A549 (cell line): Measurements from ENCODE around the gene SMAGP. TPM values are rescaled to one million over a fixed set of nuclear protein-coding genes. Genes with fewer than 3 reads are reported as not detected.

Experiments
- ATAC-seq, 2 experiments: fragments of 200-7000 bp in 1 of 2; fragments of >200 bp in 1 of 2; cut with Nextera tagmentation in 1 of 2; cut with Tn5 transposase in 1 of 2; 3 replicates each; pipeline versions ENCODE4 v1.8.0 to v1.9.1; 2018 to 2020; ENCODE audit warnings: mild to moderate bottlenecking in 1 of 2, moderate library complexity in 1 of 2
- CTCF ChIA-PET: fragments of 300-600 bp; sonication (Branson Sonifier 250); formaldehyde crosslinking; extraction: SDS; loops from one replicate; lab custom pipeline; 2021; ENCODE audit warnings: antibody characterized with exemption, inconsistent platforms; lab: Yijun Ruan, JAX
- POLR2A ChIA-PET: fragments of 350-600 bp; formaldehyde crosslinking; extraction: SDS; loops from one replicate; lab custom pipeline; 2021; ENCODE audit warnings: antibody characterized with exemption, inconsistent platforms; lab: Yijun Ruan, JAX
- DNase-seq, 2 experiments: peaks; one replicate each; pipeline versions ENCODE4 v3.0.0 to v3.0.0-alpha.2; 2011 to 2016; ENCODE audit warnings: low read depth in 1 of 2, low spot score in 1 of 2
- FAIRE-seq: peaks from 2 replicates; lab custom pipeline; 2011; peaks lifted over from hg19 to GRCh38; lab: Jason Lieb, UNC
- H3K27ac ChIP-seq, 2 experiments: fragments of >200 bp; sonication (Bioruptor Twin); formaldehyde crosslinking; 3 replicates each; pipeline ENCODE4 v1.5.1; 2016 to 2017
- H3K4me1 ChIP-seq: fragments of >200 bp; sonication (Bioruptor Twin); formaldehyde crosslinking; 3 replicates; pipeline ENCODE4 v1.6.1; 2016
- H3K4me2 ChIP-seq: fragments of >200 bp; sonication (Bioruptor Twin); formaldehyde crosslinking; 3 replicates; pipeline ENCODE4 v1.6.1; 2016
- H3K4me3 ChIP-seq: fragments of >200 bp; sonication (Bioruptor Twin); formaldehyde crosslinking; 3 replicates; pipeline ENCODE4 v1.5.1; 2016
- H3K9me3 ChIP-seq: fragments of >200 bp; sonication (Bioruptor Twin); formaldehyde crosslinking; 3 replicates; pipeline ENCODE4 v1.6.1; 2016
- CBX2 ChIP-seq: fragments of 200-600 bp; sonication (generic); IDR thresholded peaks from 2 replicates; pipeline ENCODE4 v1.6.1; 2016; ENCODE audit warnings: low read depth, mild to moderate bottlenecking, borderline replicate concordance
- CBX8 ChIP-seq: fragments of 200-600 bp; sonication (generic); IDR thresholded peaks from 2 replicates; pipeline ENCODE4 v1.6.1; 2016
- EHF ChIP-seq: fragments of 250-450 bp; sonication (Bioruptor Pico); IDR thresholded peaks from 2 replicates; pipeline ENCODE4 v1.5.0; 2020; ENCODE audit warnings: mild to moderate bottlenecking
- EHMT2 ChIP-seq: fragments of 200-600 bp; sonication (generic); IDR thresholded peaks from 2 replicates; pipeline ENCODE4 v1.6.1; 2016; ENCODE audit warnings: antibody characterized with exemption, low read depth, mild to moderate bottlenecking, moderate library complexity
- EP300 ChIP-seq, 2 experiments: fragments of >200 bp; sonication (Bioruptor Twin); formaldehyde crosslinking; IDR thresholded peaks; 2 replicates in 1 of 2; 3 replicates in 1 of 2; pipeline ENCODE4 v1.6.1; 2016 to 2017
- FOSB ChIP-seq: fragments of 250-450 bp; sonication (Bioruptor Pico); IDR thresholded peaks from 2 replicates; pipeline ENCODE4 v1.5.0; 2020; ENCODE audit warnings: mild to moderate bottlenecking, moderate library complexity
- FOSL2 ChIP-seq, 2 experiments: fragments of 450-650 bp in 1 of 2; fragments of >200 bp in 1 of 2; sonication (Bioruptor Twin) in 1 of 2; formaldehyde crosslinking; IDR thresholded peaks; 2 replicates each; pipeline versions ENCODE4 v1.5.0 to v1.6.1; 2016 to 2020; ENCODE audit warnings: mild to moderate bottlenecking in 1 of 2, moderate library complexity in 1 of 2
- GATA3 ChIP-seq: IDR thresholded peaks from 2 replicates; pipeline ENCODE4 v1.6.1; 2012; ENCODE audit warnings: borderline replicate concordance
- HDAC2 ChIP-seq: fragments of 200-600 bp; sonication (generic); IDR thresholded peaks from 2 replicates; pipeline ENCODE4 v1.6.1; 2016
- HOXB5 ChIP-seq: fragments of 250-450 bp; sonication (Bioruptor Pico); IDR thresholded peaks from 2 replicates; pipeline ENCODE4 v1.5.0; 2020; ENCODE audit warnings: mild to moderate bottlenecking, moderate library complexity
- JUN ChIP-seq, 2 experiments: fragments of >200 bp; sonication (Bioruptor Twin); formaldehyde crosslinking; IDR thresholded peaks; 2 replicates in 1 of 2; 3 replicates in 1 of 2; pipeline ENCODE4 v1.6.1; 2016 to 2017
- JUNB ChIP-seq: fragments of >200 bp; sonication (Bioruptor Twin); formaldehyde crosslinking; IDR thresholded peaks from 2 replicates; pipeline ENCODE4 v1.6.1; 2016
- MAFK ChIP-seq: fragments of 450-650 bp; IDR thresholded peaks from 2 replicates; pipeline ENCODE4 v1.6.1; 2014; ENCODE audit not compliant: partially characterized antibody
- MAZ ChIP-seq: fragments of 150-350 bp; IDR thresholded peaks from 2 replicates; pipeline ENCODE4 v1.6.1; 2014; ENCODE audit warnings: antibody characterized with exemption, low read depth, low read length, borderline replicate concordance
- MYC ChIP-seq: IDR thresholded peaks from 2 replicates; pipeline ENCODE4 v1.6.1; 2012; ENCODE audit warnings: mild to moderate bottlenecking, inconsistent platforms, low read length, improper control_type of control experiment, borderline replicate concordance
- NFE2L2 ChIP-seq: fragments of 150-350 bp; conservative IDR thresholded peaks from 2 replicates; pipeline ENCODE4 v1.6.1; 2014; ENCODE audit warnings: low read length
- NPAS2 ChIP-seq: fragments of 250-450 bp; sonication (Bioruptor Pico); IDR thresholded peaks from 2 replicates; pipeline ENCODE4 v1.8.0; 2022; ENCODE audit warnings: mild to moderate bottlenecking, moderate library complexity, borderline replicate concordance
- PHF8 ChIP-seq: fragments of 200-600 bp; sonication (generic); IDR thresholded peaks from 2 replicates; pipeline ENCODE4 v1.6.1; 2016; ENCODE audit warnings: low read depth, mild to moderate bottlenecking, antibody characterized with exemption, moderate library complexity, borderline replicate concordance
- POLR2A ChIP-seq: IDR thresholded peaks from 2 replicates; pipeline ENCODE4 v1.6.1; 2012; ENCODE audit warnings: mild to moderate bottlenecking, low read length
- RAD21 ChIP-seq, 2 experiments: fragments of >200 bp in 1 of 2; sonication (Bioruptor Twin) in 1 of 2; formaldehyde crosslinking in 1 of 2; IDR thresholded peaks in 1 of 2; conservative IDR thresholded peaks in 1 of 2; 2 replicates in 1 of 2; 3 replicates in 1 of 2; pipeline ENCODE4 v1.6.1; 2012 to 2018; ENCODE audit warnings: inconsistent platforms in 1 of 2
- RCOR1 ChIP-seq: fragments of 150-350 bp; IDR thresholded peaks from 2 replicates; pipeline ENCODE4 v1.6.1; 2014; ENCODE audit warnings: antibody characterized with exemption, low read length, low read depth
- RFX5 ChIP-seq: fragments of 450-650 bp; IDR thresholded peaks from 2 replicates; pipeline ENCODE4 v1.7.1; 2014; ENCODE audit warnings: antibody characterized with exemption, mild to moderate bottlenecking, moderate library complexity
- RNF2 ChIP-seq: fragments of 200-600 bp; sonication (generic); IDR thresholded peaks from 2 replicates; pipeline ENCODE4 v1.6.1; 2016; ENCODE audit warnings: low read depth, mild to moderate bottlenecking, antibody characterized with exemption, moderate library complexity, borderline replicate concordance
- SMC3 ChIP-seq: fragments of >200 bp; sonication (Bioruptor Twin); formaldehyde crosslinking; IDR thresholded peaks from 3 replicates; pipeline ENCODE4 v1.6.1; 2018; ENCODE audit warnings: inconsistent platforms
- SREBF2 ChIP-seq: fragments of 450-650 bp; IDR thresholded peaks from 2 replicates; pipeline ENCODE4 v1.6.1; 2014; ENCODE audit warnings: mild to moderate bottlenecking, moderate library complexity
- ZC3H11A ChIP-seq: fragments of 450-650 bp; IDR thresholded peaks from 2 replicates; pipeline ENCODE4 v1.6.1; 2014; ENCODE audit warnings: antibody characterized with exemption, mild to moderate bottlenecking
- ZNF302 ChIP-seq: fragments of 250-450 bp; sonication (Bioruptor Pico); IDR thresholded peaks from 2 replicates; pipeline ENCODE4 v1.9.0; 2021; ENCODE audit warnings: inconsistent platforms, mild to moderate bottlenecking, moderate library complexity
- ZSCAN20 ChIP-seq: fragments of 250-450 bp; sonication (Bioruptor Pico); IDR thresholded peaks from 2 replicates; pipeline ENCODE4 v1.8.0; 2022; ENCODE audit warnings: mild to moderate bottlenecking, moderate library complexity
- WGBS: methylation state at CpG from one replicate; pipeline ENCODE4 v1.1.6; 2017; ENCODE audit errors: missing lambda C conversion rate; 5-methylcytosine and 5-hydroxymethylcytosine counted together
- polyA plus RNA-seq, 4 experiments: library from polyadenylated mRNA; depleted of rRNA in 3 of 4; stranded (reverse); fragments of >200 nt; fragmentation: RNase III in 1 of 4; extraction: RNeasy Plus Mini Kit Qiagen cat#74134 plus additional on column Dnase treatment in 1 of 4; gene quantifications; 2 replicates in 3 of 4; 3 replicates in 1 of 4; pipeline ENCODE4 v1.2.3, GENCODE V29; 2011 to 2017
- TF ChIP-seq, protein P1 (sequence below): fragments of >200 bp; sonication (Bioruptor Twin); formaldehyde crosslinking; IDR thresholded peaks from 3 replicates; pipeline ENCODE4 v1.6.1; 2016
- TF ChIP-seq, protein P2 (sequence below): fragments of 250-450 bp; sonication (Bioruptor Pico); IDR thresholded peaks from 2 replicates; pipeline ENCODE4 v1.5.0; 2020; ENCODE audit warnings: low read depth, mild to moderate bottlenecking, moderate library complexity
- TF ChIP-seq, protein P3 (sequence below): fragments of 150-350 bp; IDR thresholded peaks from 2 replicates; pipeline ENCODE4 v1.6.1; 2014; ENCODE audit warnings: low read depth, mild to moderate bottlenecking, low read length
- TF ChIP-seq, protein P4 (sequence below): IDR thresholded peaks from 2 replicates; pipeline ENCODE4 v1.6.1; 2012; ENCODE audit warnings: low read depth, borderline replicate concordance
- TF ChIP-seq, protein P5 (sequence below): fragments of 250-450 bp; sonication (Bioruptor Pico); IDR thresholded peaks from 2 replicates; pipeline ENCODE4 v1.5.0; 2021; ENCODE audit warnings: mild to moderate bottlenecking, moderate library complexity, borderline replicate concordance

The SMAGP gene
- polyA plus RNA-seq, 2 of the 4 experiments (the other 2 are of a cell fraction): 15.5 to 27.2 TPM

DNA sequence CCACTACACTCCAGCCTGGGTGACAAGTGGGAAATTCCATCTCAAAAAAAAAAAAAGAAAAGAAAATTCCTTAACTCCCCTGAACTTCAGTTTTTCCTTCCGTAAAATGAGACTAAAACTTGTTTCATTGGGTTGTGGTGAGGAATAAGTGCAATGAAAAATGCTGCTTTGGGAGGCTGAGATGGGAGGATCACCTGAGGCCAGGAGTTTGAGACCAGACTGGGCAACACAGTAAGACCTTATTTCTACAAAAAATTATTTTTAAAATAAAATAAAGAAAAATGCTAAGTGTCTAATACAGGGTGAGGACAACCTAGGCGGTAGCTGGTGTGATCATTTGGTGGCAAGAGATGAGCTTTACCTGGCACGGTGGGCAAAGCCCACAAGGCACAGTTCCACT, 6.9 kb downstream of the SMAGP start:
- H3K4me1 ChIP-seq: peaks cover 13% of the 10 kb centered on the region
- H3K4me3 ChIP-seq: no peak overlapping the region
- WGBS: 94% methylated on average over 3 of the region's 3 CpGs
- ChIA-PET CTCF (interaction anchor here (0.6 to 5.8 kb wide), 18 partner anchors 7 to 103 kb away, joined by 3 to 120 read pairs (median 4); partner anchors contain the start of genes DAZAP2, POU6F1 and SMAGP), POLR2A (interaction anchor here (1.3 kb wide), 1 partner anchor 25 kb away, joined by 3 read pairs; the partner anchor contains the start of gene DAZAP2)
- ATAC-seq (no peak), FAIRE-seq (no peak), DNase-seq (no peak)
- H3K4me2 ChIP-seq: peak overlapping the region; percentile 61
- TF ChIP-seq MAFK (no peak), ZSCAN20 (CRISPR knock-in tag) (no peak), FOSB (no peak), ZC3H11A (no peak), CBX2 (no peak), JUNB (no peak), ZNF302 (no peak)
- no peaks in the 10 kb centered on the region for H3K9me3 ChIP-seq
- peak overlapping the region in 1 of 2 experiments; percentile 44; a peak in 3 of 6 replicates for H3K27ac ChIP-seq

DNA sequence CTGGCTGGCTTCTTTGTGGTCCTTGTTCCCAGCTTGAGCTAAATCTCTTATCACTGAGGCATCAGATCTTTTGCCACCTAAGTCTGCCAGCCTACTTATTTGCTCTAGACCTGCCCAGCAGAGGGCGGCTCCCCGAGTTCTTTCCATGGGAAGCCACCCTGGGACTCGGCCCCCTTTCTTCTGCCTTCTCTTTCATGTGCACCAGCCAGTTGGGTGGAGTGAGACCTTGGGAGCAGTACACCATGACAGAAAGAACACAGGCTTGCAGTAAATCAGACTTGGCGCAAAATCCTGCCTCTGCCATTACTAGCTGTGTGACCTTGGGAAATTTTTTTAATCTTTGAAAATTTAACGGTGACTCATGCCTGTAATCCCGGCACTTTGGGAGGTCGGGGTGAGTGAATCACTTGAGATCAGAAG, 7.4 kb downstream of the SMAGP start:
- peak; percentile 97 to 99 for ATAC-seq
- Histone ChIP-seq H3K27ac (peak overlapping the region in 1 of 2 experiments; percentile 44; a peak in 3 of 6 replicates), H3K4me1 (peaks cover 13% of the 10 kb centered on the region), H3K9me3 (no peaks in the 10 kb centered on the region), H3K4me2 (peak overlapping the region; percentile 61), H3K4me3 (0 out of 3 replicates have a peak overlapping the region, but pooled peaks have one; percentile 12)
- ChIA-PET POLR2A (interaction anchor here (1.3 kb wide), 1 partner anchor 24 kb away, joined by 3 read pairs; the partner anchor contains the start of gene DAZAP2), CTCF (interaction anchor here (0.6 to 5.8 kb wide), 31 partner anchors 8 to 156 kb away, joined by 3 to 120 read pairs (median 4); partner anchors contain the start of genes DAZAP2 and SMAGP)
- WGBS: 13% methylated on average over 7 of the region's 7 CpGs
- peak; percentile 46 to 83 for DNase-seq
- FAIRE-seq: no peak
- no peak for TF ChIP-seq SREBF2
- no peak for TF ChIP-seq NFE2L2
- TF ChIP-seq EP300 (IDR thresholded peaks at IDR 0.05): no peak
- TF ChIP-seq EHF (CRISPR knock-in tag): no peak
- no peak for TF ChIP-seq FOSB
- TF ChIP-seq JUN (IDR thresholded peaks at IDR 0.05): no peak
- TF ChIP-seq HDAC2: no peak
- TF ChIP-seq RAD21 (conservative IDR thresholded peaks at IDR 0.05 in 1 of 2, IDR thresholded peaks at IDR 0.05 in 1 of 2): peak; percentile 55 to 62
- no peak for TF ChIP-seq ZC3H11A
- TF ChIP-seq MYC: no peak
- TF ChIP-seq, protein P1, sequence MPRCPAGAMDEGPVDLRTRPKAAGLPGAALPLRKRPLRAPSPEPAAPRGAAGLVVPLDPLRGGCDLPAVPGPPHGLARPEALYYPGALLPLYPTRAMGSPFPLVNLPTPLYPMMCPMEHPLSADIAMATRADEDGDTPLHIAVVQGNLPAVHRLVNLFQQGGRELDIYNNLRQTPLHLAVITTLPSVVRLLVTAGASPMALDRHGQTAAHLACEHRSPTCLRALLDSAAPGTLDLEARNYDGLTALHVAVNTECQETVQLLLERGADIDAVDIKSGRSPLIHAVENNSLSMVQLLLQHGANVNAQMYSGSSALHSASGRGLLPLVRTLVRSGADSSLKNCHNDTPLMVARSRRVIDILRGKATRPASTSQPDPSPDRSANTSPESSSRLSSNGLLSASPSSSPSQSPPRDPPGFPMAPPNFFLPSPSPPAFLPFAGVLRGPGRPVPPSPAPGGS: no peak
- peak; percentile 27; the same call in 1 of the 2 replicates for TF ChIP-seq GATA3
- TF ChIP-seq, protein P2, sequence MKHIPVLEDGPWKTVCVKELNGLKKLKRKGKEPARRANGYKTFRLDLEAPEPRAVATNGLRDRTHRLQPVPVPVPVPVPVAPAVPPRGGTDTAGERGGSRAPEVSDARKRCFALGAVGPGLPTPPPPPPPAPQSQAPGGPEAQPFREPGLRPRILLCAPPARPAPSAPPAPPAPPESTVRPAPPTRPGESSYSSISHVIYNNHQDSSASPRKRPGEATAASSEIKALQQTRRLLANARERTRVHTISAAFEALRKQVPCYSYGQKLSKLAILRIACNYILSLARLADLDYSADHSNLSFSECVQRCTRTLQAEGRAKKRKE: no peak
- TF ChIP-seq, protein P3, sequence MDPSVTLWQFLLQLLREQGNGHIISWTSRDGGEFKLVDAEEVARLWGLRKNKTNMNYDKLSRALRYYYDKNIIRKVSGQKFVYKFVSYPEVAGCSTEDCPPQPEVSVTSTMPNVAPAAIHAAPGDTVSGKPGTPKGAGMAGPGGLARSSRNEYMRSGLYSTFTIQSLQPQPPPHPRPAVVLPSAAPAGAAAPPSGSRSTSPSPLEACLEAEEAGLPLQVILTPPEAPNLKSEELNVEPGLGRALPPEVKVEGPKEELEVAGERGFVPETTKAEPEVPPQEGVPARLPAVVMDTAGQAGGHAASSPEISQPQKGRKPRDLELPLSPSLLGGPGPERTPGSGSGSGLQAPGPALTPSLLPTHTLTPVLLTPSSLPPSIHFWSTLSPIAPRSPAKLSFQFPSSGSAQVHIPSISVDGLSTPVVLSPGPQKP: no peak
- TF ChIP-seq NPAS2 (CRISPR knock-in tag): no peak
- TF ChIP-seq PHF8: no peak
- TF ChIP-seq POLR2A: no peak
- no peak for TF ChIP-seq EHMT2
- TF ChIP-seq, protein P4, sequence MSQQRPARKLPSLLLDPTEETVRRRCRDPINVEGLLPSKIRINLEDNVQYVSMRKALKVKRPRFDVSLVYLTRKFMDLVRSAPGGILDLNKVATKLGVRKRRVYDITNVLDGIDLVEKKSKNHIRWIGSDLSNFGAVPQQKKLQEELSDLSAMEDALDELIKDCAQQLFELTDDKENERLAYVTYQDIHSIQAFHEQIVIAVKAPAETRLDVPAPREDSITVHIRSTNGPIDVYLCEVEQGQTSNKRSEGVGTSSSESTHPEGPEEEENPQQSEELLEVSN: no peak
- no peak for TF ChIP-seq CBX8
- no peak for TF ChIP-seq RCOR1
- no peak for TF ChIP-seq CBX2
- TF ChIP-seq SMC3: peak; percentile 71
- TF ChIP-seq RFX5: no peak
- no peak for TF ChIP-seq FOSL2 (IDR thresholded peaks at IDR 0.05)
- peak; percentile 88 for TF ChIP-seq FOSL2 (CRISPR knock-in tag; IDR thresholded peaks at IDR 0.05)
- no peak for TF ChIP-seq HOXB5
- no peak for TF ChIP-seq MAZ
- no peak for TF ChIP-seq RNF2
- TF ChIP-seq, protein P5, sequence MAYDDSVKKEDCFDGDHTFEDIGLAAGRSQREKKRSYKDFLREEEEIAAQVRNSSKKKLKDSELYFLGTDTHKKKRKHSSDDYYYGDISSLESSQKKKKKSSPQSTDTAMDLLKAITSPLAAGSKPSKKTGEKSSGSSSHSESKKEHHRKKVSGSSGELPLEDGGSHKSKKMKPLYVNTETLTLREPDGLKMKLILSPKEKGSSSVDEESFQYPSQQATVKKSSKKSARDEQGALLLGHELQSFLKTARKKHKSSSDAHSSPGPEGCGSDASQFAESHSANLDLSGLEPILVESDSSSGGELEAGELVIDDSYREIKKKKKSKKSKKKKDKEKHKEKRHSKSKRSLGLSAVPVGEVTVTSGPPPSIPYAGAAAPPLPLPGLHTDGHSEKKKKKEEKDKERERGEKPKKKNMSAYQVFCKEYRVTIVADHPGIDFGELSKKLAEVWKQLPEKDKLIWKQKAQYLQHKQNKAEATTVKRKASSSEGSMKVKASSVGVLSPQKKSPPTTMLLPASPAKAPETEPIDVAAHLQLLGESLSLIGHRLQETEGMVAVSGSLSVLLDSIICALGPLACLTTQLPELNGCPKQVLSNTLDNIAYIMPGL (CRISPR knock-in tag): no peak
